DND-41 (cell line): ENCODE measurements around the gene SMARCC1.
A peak's percentile ranks its signal among the peaks of the same experiment; 100 is the strongest.

ENCODE experiments used
- ATAC-seq: fragments of 200-7000 bp; cut with Tn5 transposase; 3 replicates; pipeline ENCODE4 v1.9.1; 2021; ENCODE audit warnings: low read depth; ENCODE audit not compliant: insufficient read depth
- DNase-seq: peaks from one replicate; pipeline ENCODE4 v3.0.0-alpha.2; 2020
- H2AFZ ChIP-seq: 2 replicates; pipeline ENCODE4 v1.6.0; 2012; ENCODE audit warnings: low read depth, low read length
- H3K27ac ChIP-seq: 2 replicates; pipeline ENCODE4 v1.5.1; 2012; ENCODE audit warnings: low read length, inconsistent platforms
- H3K27me3 ChIP-seq: fragments of 200-600 bp; sonication (generic); 2 replicates; pipeline ENCODE4 v1.6.0; 2012; ENCODE audit warnings: low read length, mild to moderate bottlenecking, inconsistent platforms; ENCODE audit not compliant: insufficient read depth, poor library complexity
- H3K36me3 ChIP-seq: 2 replicates; pipeline ENCODE4 v1.5.1; 2012; ENCODE audit warnings: low read length, inconsistent platforms; ENCODE audit not compliant: insufficient read depth
- H3K4me1 ChIP-seq: 2 replicates; pipeline ENCODE4 v1.5.1; 2012; ENCODE audit warnings: mild to moderate bottlenecking, low read length; ENCODE audit not compliant: insufficient read depth
- H3K4me2 ChIP-seq: 2 replicates; pipeline ENCODE4 v1.6.0; 2012; ENCODE audit warnings: mild to moderate bottlenecking, moderate library complexity, low read length, inconsistent platforms; ENCODE audit not compliant: insufficient read depth
- H3K4me3 ChIP-seq, 2 experiments: fragments of 200-600 bp in 1 of 2; shearing (Covaris generic) in 1 of 2; 2 replicates each; pipeline ENCODE4 v1.5.1; 2012 to 2016; ENCODE audit warnings: inconsistent platforms in 2 of 2, low read length in 2 of 2, mild to moderate bottlenecking in 2 of 2, low read depth in 1 of 2, moderate library complexity in 1 of 2
- H3K79me2 ChIP-seq: 2 replicates; pipeline ENCODE4 v1.6.0; 2012; ENCODE audit warnings: low read length, inconsistent platforms; ENCODE audit not compliant: insufficient read depth
- H3K9ac ChIP-seq: 2 replicates; pipeline ENCODE4 v1.6.0; 2012; ENCODE audit warnings: low read depth, mild to moderate bottlenecking, inconsistent platforms, low read length, moderate library complexity
- H3K9me3 ChIP-seq: 2 replicates; pipeline ENCODE4 v1.5.1; 2012; ENCODE audit warnings: low read length, moderate library complexity, mild to moderate bottlenecking, inconsistent platforms; ENCODE audit not compliant: insufficient read depth, severe bottlenecking
- H4K20me1 ChIP-seq: 2 replicates; pipeline ENCODE4 v1.6.0; 2012; ENCODE audit warnings: low read length; ENCODE audit not compliant: insufficient read depth
- CTCF ChIP-seq: IDR thresholded peaks from 2 replicates; pipeline ENCODE4 v1.5.1; 2012; ENCODE audit warnings: borderline replicate concordance, low read length, moderate library complexity, mild to moderate bottlenecking; ENCODE audit not compliant: poor library complexity, severe bottlenecking; ENCODE audit errors: extremely low read depth
- EZH2 ChIP-seq: IDR thresholded peaks from 3 replicates; pipeline ENCODE4 v1.6.1; 2012; ENCODE audit warnings: borderline replicate concordance, low read depth, mild to moderate bottlenecking, moderate library complexity, low read length, inconsistent platforms; ENCODE audit not compliant: severe bottlenecking

Gene SMARCC1

GRCh38 chr3:47824541-47825473 is 43.1 kb upstream of the SMARCC1 start:
- Histone ChIP-seq H3K9me3 (no peaks in the 10 kb centered on the region), H3K4me1 (peaks cover 35% of the 10 kb centered on the region), H3K27me3 (no peaks in the 10 kb centered on the region), H3K4me2 (peak overlapping the region; percentile 77), H3K79me2 (peaks cover 51% of the 10 kb centered on the region), H3K9ac (peak overlapping the region; percentile 92), H2AFZ (peak overlapping the region; percentile 79), H3K27ac (peak overlapping the region; percentile 76), H4K20me1 (peaks cover 21% of the 10 kb centered on the region), H3K4me3 (peak overlapping the region; percentile 52 to 76), H3K36me3 (peaks cover 58% of the 10 kb centered on the region)
- TF ChIP-seq CTCF (peak; percentile 93), EZH2 (no peak)
- ATAC-seq (peak; percentile 99), DNase-seq (peak; percentile 81)

- H3K36me3 ChIP-seq: peaks cover 83% of the 10 kb centered on the region
- no peaks in the 10 kb centered on the region; the same call in 1 of the 2 replicates for H4K20me1 ChIP-seq
- no peaks in the 10 kb centered on the region for H3K27me3 ChIP-seq
- H3K4me3 ChIP-seq: no peak overlapping the region
- DNase-seq (no peak), ATAC-seq (no peak; the same call in 2 of the 3 replicates)
- TF ChIP-seq EZH2 (no peak), CTCF (no peak)
- H3K9ac ChIP-seq: no peak overlapping the region
- H3K4me2 ChIP-seq: no peak overlapping the region
- no peaks in the 10 kb centered on the region for H3K4me1 ChIP-seq
- no peaks in the 10 kb centered on the region for H3K9me3 ChIP-seq
- H3K79me2 ChIP-seq: no peaks in the 10 kb centered on the region
- H3K27ac ChIP-seq: no peak overlapping the region
- no peak overlapping the region for H2AFZ ChIP-seq
These were observed 35.9 kb upstream of the SMARCC1 start for GRCh38 chr3:47817609-47818008.

- H3K79me2 ChIP-seq: peaks cover 15% of the 10 kb centered on the region; the same call in 1 of the 2 replicates
- H3K4me2 ChIP-seq: no peak overlapping the region
- peaks cover 82% of the 10 kb centered on the region for H3K36me3 ChIP-seq
- DNase-seq (no peak), ATAC-seq (no peak)
- H3K4me1 ChIP-seq: no peaks in the 10 kb centered on the region
- H3K9me3 ChIP-seq: no peaks in the 10 kb centered on the region
- no peak overlapping the region for H3K9ac ChIP-seq
- no peaks in the 10 kb centered on the region for H3K27me3 ChIP-seq
- H2AFZ ChIP-seq: no peak overlapping the region
- no peak overlapping the region for H3K4me3 ChIP-seq
- H3K27ac ChIP-seq: no peak overlapping the region
- H4K20me1 ChIP-seq: no peaks in the 10 kb centered on the region; the same call in 1 of the 2 replicates
- no peak for TF ChIP-seq EZH2
- TF ChIP-seq CTCF: no peak
These were observed 32.0 kb upstream of the SMARCC1 start for GRCh38 chr3:47813551-47814177.
